ENCODE data around the gene SMIM12.

The SMIM12 gene

DNA sequence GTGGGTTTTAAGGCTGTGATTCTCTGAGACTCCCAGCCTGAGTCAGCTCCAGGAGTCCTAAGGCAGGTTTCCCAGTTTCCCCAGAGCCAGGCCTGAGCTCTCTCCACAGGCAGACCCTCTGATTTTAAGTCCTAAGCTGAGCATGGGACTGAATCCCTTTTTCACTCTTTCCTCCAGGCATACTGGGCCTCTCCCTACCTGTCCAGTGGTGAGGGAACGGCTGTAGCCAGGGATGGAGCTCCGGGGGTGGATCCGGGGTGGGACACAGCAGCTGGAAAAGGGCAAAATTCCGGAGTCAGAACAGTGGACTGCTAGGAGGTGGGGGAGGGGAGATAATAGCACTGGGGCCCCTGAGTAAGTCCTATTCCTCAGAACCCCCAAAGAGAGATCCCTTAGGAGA is 39.9 kb upstream of the SMIM12 start:
- Histone ChIP-seq H3K27ac (no peak overlapping the region), H3K36me3 (no peaks in the 10 kb centered on the region), H3K4me3 (ENCODE audit: low read depth in 1 of 2, low read length in 1 of 2) (no peak overlapping the region), H3K4me1 (ENCODE audit: control insufficient read depth in 1 of 2, insufficient read depth in 1 of 2, low read depth in 1 of 2, low read length in 1 of 2) (no peaks in the 10 kb centered on the region), H3K9me3 (no peaks in the 10 kb centered on the region), H3K27me3 (peaks cover 33% of the 10 kb centered on the region)
- no peak for TF ChIP-seq CTCF (IDR thresholded peaks at IDR 0.05)

DNA sequence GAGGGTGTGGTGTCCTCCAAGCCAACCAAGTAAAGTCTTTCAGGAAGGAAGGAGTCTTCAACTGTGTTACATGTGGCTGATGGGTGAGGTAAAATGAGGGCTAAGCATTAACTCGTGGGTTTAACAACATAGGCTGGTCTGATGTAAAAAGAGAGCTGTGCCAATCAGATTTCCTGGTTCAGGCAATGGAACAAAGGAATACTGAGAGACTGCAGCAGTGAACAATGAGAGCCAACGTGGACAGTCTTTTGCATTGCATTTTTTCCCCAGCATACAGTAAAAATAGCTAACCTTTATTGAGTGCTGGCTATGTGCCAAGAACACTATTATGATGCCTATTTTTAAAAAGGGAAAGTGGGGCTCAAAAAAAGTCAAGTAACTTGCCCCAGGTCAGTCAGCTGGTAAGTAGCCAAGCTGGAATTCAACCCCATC is 38.8 kb upstream of the SMIM12 start:
- Histone ChIP-seq H3K27me3 (peaks cover 36% of the 10 kb centered on the region), H3K4me3 (ENCODE audit: low read depth in 1 of 2, low read length in 1 of 2) (no peak overlapping the region), H3K9me3 (no peaks in the 10 kb centered on the region), H3K36me3 (no peaks in the 10 kb centered on the region), H3K4me1 (ENCODE audit: control insufficient read depth in 1 of 2, insufficient read depth in 1 of 2, low read depth in 1 of 2, low read length in 1 of 2) (no peaks in the 10 kb centered on the region), H3K27ac (no peak overlapping the region)
- no peak for TF ChIP-seq CTCF (IDR thresholded peaks at IDR 0.05)

DNA sequence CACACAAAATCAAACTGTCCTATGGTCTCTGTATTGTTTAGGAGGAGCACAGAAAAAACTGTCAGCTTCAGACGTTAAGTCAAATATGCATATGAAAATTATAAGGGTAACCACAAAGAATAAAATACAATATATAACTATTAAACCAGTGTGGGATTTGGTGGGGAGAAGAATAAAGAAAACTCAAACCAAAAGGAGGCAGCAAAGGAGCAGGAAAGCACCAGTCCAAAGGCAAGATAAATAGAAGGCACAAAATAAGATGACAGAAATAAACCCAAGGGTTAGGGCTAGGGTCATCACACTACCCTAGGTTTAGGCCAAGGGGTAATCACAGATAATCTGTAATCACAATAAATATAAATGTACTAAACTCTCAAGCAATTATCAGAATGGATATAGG is 37.1 kb upstream of the SMIM12 start:
- H3K27me3 ChIP-seq = peaks cover 26% of the 10 kb centered on the region
- H3K36me3 ChIP-seq = no peaks in the 10 kb centered on the region
- no peaks in the 10 kb centered on the region for H3K4me1 ChIP-seq (ENCODE audit: control insufficient read depth in 1 of 2, insufficient read depth in 1 of 2, low read depth in 1 of 2, low read length in 1 of 2)
- no peak overlapping the region for H3K4me3 ChIP-seq (ENCODE audit: low read depth in 1 of 2, low read length in 1 of 2)
- no peaks in the 10 kb centered on the region for H3K9me3 ChIP-seq
- TF ChIP-seq CTCF (IDR thresholded peaks at IDR 0.05) = no peak
- H3K27ac ChIP-seq = no peak overlapping the region

DNA sequence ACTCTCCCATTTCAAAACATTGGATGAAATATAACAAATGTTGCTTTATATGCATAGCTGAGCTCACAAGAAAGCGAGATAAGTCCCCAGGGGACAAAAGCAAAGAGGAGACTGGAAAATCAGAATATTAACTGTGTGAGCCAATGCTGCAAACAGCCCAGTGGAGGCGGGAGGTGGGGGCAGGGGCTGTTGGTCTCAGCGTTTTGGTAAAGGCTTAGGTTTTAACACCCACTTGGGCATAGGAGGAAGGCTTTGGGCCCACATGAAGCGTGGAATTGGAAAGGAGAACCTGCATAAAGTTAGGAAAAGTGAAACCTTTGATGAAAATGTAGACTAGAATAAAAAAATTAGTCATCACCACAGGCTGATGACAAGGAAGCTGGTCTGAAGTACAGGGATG is 30.2 kb upstream of the SMIM12 start:
- Histone ChIP-seq H3K36me3 (no peaks in the 10 kb centered on the region), H3K27me3 (peaks cover 73% of the 10 kb centered on the region), H3K4me3 (ENCODE audit: low read depth in 1 of 2, low read length in 1 of 2) (no peak overlapping the region), H3K9me3 (no peaks in the 10 kb centered on the region), H3K4me1 (ENCODE audit: control insufficient read depth in 1 of 2, insufficient read depth in 1 of 2, low read depth in 1 of 2, low read length in 1 of 2) (peaks cover 2 to 7% of the 10 kb centered on the region in 2 experiments), H3K27ac (no peak overlapping the region)
- TF ChIP-seq CTCF (IDR thresholded peaks at IDR 0.05) = no peak

- H3K27ac ChIP-seq = no peak overlapping the region
- no peaks in the 10 kb centered on the region for H3K36me3 ChIP-seq
- peaks cover 89% of the 10 kb centered on the region for H3K27me3 ChIP-seq
- no peaks in the 10 kb centered on the region for H3K9me3 ChIP-seq
- H3K4me1 ChIP-seq (ENCODE audit: control insufficient read depth in 1 of 2, insufficient read depth in 1 of 2, low read depth in 1 of 2, low read length in 1 of 2) = peaks cover 2 to 7% of the 10 kb centered on the region in 2 experiments
- no peak overlapping the region for H3K4me3 ChIP-seq (ENCODE audit: low read depth in 1 of 2, low read length in 1 of 2)
- TF ChIP-seq CTCF (IDR thresholded peaks at IDR 0.05) = no peak
These were observed 28.0 kb upstream of the SMIM12 start for GRCh38 chr1:34887593-34887992.

Measured in neutrophil (primary cell).